ENCODE data around the gene RBM34.
A peak's percentile ranks its signal among the peaks of the same experiment; 100 is the strongest.
"Not testable (repeated sequence)": the region's sequence is repeated elsewhere in the genome, so short reads cannot be mapped to it uniquely, and the experiment has no call there.

The RBM34 gene, protein sequence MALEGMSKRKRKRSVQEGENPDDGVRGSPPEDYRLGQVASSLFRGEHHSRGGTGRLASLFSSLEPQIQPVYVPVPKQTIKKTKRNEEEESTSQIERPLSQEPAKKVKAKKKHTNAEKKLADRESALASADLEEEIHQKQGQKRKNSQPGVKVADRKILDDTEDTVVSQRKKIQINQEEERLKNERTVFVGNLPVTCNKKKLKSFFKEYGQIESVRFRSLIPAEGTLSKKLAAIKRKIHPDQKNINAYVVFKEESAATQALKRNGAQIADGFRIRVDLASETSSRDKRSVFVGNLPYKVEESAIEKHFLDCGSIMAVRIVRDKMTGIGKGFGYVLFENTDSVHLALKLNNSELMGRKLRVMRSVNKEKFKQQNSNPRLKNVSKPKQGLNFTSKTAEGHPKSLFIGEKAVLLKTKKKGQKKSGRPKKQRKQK

DNA sequence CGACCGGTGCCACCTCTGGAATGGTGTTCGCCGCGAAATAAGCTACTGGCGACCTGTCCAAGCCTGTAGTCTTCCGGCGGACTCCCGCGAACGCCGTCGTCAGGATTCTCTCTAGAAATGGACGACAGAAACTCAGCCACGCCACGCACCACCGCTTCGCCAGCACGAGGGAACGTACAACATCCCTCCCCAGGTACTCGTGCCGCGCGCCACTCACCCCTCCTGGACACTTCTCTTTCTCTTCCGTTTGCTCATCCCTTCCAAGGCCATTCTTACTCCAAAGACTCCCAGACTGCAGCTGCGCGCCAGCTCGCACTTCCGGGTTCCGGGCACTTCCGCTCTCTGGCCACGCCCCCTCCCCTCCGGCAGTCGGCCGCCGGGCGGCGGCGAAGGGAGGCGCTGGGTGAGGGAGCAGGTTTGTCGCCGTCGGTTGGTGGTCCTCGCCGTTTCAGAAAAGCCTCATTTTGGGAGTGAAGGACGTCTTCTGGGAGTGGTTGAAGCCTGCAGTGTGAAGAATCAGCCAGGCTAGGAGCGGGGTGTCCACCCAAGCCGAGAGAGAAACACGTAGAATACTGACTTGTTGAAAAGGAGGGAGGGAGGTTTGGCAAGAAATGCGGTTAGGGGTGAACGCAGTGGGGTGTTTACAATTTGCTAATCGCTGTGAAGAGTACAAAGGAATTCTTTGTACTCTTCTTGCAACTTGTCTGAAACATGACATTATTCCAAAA, at the start of gene RBM34:
TSS of gene RBM34 (minus strand) at position 294 of the 728 bp plus-strand sequence. CDS start at position 270, 24 bp downstream.
- DNase-seq = peak; percentile 88

GRCh38 chr1:235207209-235207565, 46.1 kb upstream of the RBM34 start:
- DNase-seq = no peak

DNA sequence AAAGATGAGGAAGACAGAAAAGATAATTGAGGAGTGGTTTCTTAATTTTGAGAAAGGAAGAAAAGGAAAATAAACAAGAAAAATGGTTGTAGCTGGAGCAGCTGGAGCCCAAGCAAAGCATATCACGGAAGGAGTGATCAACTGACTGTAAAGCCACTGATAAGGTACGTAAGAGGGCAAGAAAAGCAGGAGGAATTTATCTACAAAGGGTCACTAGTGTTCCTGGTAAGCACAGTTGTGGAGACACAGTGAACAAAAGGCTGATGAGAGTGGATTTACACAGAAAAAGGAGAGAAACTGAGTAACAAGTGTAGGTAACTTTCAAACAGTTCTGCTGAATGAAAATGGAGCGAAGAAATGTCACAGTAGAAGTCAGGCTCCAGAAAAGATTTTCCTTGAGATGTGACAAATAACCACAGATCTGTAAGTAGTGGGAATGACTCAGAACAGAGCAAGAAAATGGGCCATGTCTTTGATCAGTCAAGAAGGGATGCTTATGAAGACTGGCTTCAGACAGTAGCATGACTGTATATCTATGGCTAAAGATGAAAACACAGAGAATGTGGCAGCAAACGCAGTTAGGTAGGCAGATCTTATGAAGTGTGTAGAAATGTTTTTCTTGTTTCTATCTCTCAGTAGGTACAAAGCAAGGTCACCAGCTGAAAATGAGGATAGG, 45.6 kb upstream of the RBM34 start:
- no peak for DNase-seq

DNA sequence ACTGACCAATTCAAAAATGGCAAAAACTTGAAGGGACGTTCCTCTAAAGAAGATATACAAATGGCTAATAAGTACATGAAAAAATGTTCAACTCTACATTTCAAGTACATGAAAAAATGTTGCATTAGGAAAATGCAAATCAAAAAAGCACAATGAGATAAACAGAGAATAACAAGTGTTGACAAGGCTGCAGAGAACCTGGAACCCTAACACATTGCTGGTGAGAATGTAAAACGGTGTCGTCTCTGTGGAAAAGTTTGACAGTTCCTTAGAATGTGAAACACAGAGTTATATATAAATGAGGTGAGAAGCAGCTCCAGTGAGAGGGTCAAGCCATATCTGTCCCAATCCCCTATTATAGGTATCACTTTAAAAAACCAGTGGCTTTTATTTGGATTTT, 44.6 kb upstream of the RBM34 start:
- DNase-seq = no peak

GRCh38 chr1:235203428-235203827, 42.4 kb upstream of the RBM34 start:
- no peak for DNase-seq

DNA sequence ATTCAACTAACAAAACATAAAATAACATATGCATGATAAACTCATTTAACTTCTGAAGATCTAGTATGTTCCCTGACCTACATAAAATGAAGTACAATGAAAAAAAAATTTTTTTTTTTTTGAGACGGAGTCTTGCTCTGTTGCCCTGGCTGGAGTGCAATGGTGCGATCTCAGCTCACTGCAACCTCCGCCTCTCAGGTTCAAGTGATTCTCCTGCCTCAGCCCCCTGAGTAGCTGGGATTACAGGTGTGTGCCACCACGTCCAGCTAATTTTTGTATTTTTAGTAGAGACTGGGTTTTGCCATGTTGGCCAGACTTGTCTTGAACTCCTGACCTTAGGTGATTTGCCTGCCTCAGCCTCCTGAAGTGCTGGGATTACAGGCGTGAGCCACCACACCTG, 41.4 kb upstream of the RBM34 start:
- DNase-seq = not testable (repeated sequence)

DNA sequence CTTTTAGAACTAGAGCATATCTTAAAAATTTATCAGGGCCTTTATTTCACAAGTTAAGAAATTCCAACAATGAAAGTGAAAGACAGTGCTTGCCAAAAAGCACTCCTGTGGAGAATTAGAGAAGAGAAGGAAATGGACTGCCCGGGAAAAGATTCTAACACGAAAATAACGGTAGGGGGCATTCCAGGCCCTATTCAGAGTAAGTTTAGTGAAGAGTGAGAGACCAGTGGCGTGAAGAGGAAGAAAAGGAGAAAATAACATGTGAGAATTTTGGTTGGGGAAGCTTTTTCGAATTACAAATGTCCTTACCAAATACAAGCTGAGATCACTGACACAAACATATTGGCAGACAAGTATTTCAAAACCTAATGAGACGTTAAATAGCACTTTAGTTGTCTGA, 38.4 kb upstream of the RBM34 start:
- DNase-seq = no peak

- DNase-seq = no peak
Observed at GRCh38 chr1:235190431-235190830, 29.4 kb upstream of the RBM34 start.

DNA sequence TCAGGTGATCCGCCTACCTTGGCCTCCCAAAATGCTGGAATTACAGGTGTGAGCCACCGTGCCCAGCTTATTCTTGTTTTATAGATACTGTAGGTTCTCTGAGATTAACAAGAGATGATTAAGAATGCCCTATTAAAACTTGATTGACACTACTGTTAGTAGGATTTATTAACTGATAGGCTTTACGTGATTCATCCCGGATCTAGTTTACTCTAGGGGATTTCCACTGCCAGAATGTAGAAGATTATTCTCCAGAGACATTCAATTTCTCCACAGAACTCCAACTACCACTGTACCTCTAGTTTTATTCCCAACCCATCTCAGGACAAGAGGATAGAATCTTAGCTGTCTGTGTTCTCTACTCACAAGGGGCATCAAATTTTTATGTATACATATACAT, 26.3 kb upstream of the RBM34 start:
- no peak for DNase-seq

- no peak for DNase-seq
Observed at GRCh38 chr1:235181561-235182245, 20.7 kb upstream of the RBM34 start.

DNA sequence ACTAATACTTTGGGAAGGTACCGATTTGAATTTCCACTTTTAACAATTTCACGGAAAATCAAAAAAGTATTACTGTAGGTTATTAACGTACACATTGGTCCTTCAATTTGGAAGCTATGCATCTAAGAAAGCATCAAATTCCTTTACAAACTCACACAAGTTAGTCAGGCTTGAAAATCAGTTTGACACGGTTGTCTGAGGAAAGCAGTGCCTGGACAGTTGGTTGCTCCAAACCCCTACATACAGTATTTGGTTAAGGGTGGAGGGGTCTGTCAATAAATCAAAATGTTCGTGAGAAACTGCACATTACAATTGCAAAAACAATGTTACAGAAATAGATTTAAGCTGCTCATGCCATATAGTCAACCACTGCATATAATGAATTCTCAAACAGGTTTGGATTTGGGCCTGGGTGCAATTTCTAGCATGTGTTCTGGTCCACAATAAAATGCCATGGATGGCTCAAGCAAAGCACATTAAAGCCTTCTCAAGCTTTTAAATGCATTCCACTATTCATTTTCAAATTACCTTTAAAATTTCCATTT, 19.9 kb upstream of the RBM34 start:
- DNase-seq = no peak

- DNase-seq = no peak
Observed at GRCh38 chr1:235176486-235176885, 15.4 kb upstream of the RBM34 start.

- no peak for DNase-seq
Observed at GRCh38 chr1:235169986-235170385, 8.9 kb upstream of the RBM34 start.

GRCh38 chr1:235168375-235168774, 7.3 kb upstream of the RBM34 start:
- DNase-seq = no peak

DNA sequence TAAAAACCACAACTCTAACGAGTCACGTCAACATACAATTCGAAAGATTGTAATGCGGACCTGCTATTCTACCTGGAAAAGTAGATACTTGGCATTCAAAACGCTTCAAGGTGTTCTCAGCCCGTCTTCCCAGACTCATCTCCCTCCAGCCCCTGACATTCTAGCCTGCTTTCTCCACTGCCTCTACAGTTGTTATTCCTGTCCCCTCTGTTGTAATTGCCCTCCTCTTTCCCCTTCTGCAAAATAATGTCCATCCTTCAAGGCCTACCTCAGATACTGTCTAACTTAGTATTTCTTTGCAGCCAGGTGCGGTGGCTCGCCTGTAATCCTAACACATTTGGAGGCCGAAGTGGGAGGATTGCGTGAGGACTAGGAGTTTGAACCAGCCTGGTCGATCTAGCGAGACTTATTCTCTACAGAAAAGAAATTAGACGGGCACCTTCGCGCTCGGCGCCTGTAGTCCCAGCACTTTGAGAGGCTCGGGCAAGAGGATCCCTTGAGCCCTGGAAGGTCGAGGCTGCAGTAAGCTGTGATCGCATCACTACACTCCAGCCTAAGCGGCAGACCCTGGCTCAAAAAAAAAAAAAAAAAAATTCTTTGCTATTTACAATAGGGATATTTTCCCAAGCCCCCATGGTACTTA, 756 bp upstream of the RBM34 start:
- no peak for DNase-seq

GRCh38 chr1:235160383-235160956, 580 bp downstream of the RBM34 start:
- DNase-seq = peak; percentile 76

GRCh38 chr1:235159930-235160329, 1.1 kb downstream of the RBM34 start:
- not testable (repeated sequence) for DNase-seq

- not testable (repeated sequence) for DNase-seq
Observed at GRCh38 chr1:235159284-235159683, 1.8 kb downstream of the RBM34 start.

- no peak for DNase-seq
Observed at GRCh38 chr1:235158680-235159079, 2.4 kb downstream of the RBM34 start.

- DNase-seq = no peak
Observed at GRCh38 chr1:235157150-235157549, 3.9 kb downstream of the RBM34 start.

- no peak for DNase-seq
Observed at GRCh38 chr1:235156740-235157139, 4.3 kb downstream of the RBM34 start.

- no peak for DNase-seq
Observed at GRCh38 chr1:235156265-235156664, 4.8 kb downstream of the RBM34 start.

All from NCI-H1694 treated with DMSO at 0.1 percent for 48 hours (cell line).